ENCODE results near the gene PAGE1. TPM values are rescaled to one million over a fixed set of nuclear protein-coding genes. Genes with fewer than 3 reads are reported as not detected.

Gene PAGE1
- total RNA-seq, 1 donor from 2014 or later, result not detected

Other genes with a start within 250 kb of the PAGE1 start
- gene GAGE12C, start 163.8 kb downstream of the PAGE1 start, total RNA-seq, result not detected
- gene GAGE12D, start 154.3 kb downstream of the PAGE1 start, total RNA-seq, result not detected
- not detected for gene GAGE12E, start 144.7 kb downstream of the PAGE1 start, total RNA-seq
- gene GAGE12F, start 135.1 kb downstream of the PAGE1 start, total RNA-seq, result not detected
- gene GAGE12G, start 125.6 kb downstream of the PAGE1 start, total RNA-seq, result not detected
- not detected for gene GAGE12H, start 116.0 kb downstream of the PAGE1 start, total RNA-seq
- not detected for gene GAGE2A, start 106.5 kb downstream of the PAGE1 start, total RNA-seq
- not detected for gene GAGE1, start 97.0 kb downstream of the PAGE1 start, total RNA-seq
- gene PAGE4, start 133.3 kb upstream of the PAGE1 start, total RNA-seq, result not detected
- gene USP27X, start 183.5 kb upstream of the PAGE1 start, total RNA-seq, result 2.1 TPM
- gene CLCN5, start 226.6 kb upstream of the PAGE1 start, total RNA-seq, result 91.3 TPM